Kidney (tissue), 14 donors: ENCODE measurements around the gene HNRNPDL. TPM values are rescaled to one million over a fixed set of nuclear protein-coding genes. Genes with fewer than 3 reads are reported as not detected.
"Not testable (repeated sequence)": the region's sequence is repeated elsewhere in the genome, so short reads cannot be mapped to it uniquely, and the experiment has no call there.

Experiments
- DNase-seq, 5 donors: peaks; one replicate each; pipeline ENCODE4 v3.0.0-alpha.2; 2013 to 2020
- FAIRE-seq: peaks from 2 replicates; lab custom pipeline; 2012; peaks lifted over from hg19 to GRCh38; lab: Jason Lieb, UNC
- H3K27ac ChIP-seq, 2 donors: one replicate each; pipeline ENCODE4 v1.7.0; 2013; ENCODE audit warnings: low read depth in 2 of 2, low read length in 2 of 2, inconsistent platforms in 1 of 2
- H3K27me3 ChIP-seq: one replicate; pipeline ENCODE4 v1.7.1; 2013; ENCODE audit warnings: low read length, inconsistent platforms; ENCODE audit not compliant: control insufficient read depth, insufficient read depth
- H3K36me3 ChIP-seq, 3 donors: one replicate each; pipeline versions ENCODE4 v1.7.0 to v1.7.1; 2013; ENCODE audit warnings: low read length in 3 of 3, control low read depth in 1 of 3, inconsistent platforms in 1 of 3; ENCODE audit not compliant: insufficient read depth in 3 of 3, control insufficient read depth in 2 of 3
- H3K4me1 ChIP-seq, 3 donors: one replicate each; pipeline versions ENCODE4 v1.7.0 to v1.7.1; 2013; ENCODE audit warnings: low read length in 3 of 3, inconsistent platforms in 1 of 3, low read depth in 1 of 3; ENCODE audit not compliant: control insufficient read depth in 2 of 3, insufficient read depth in 2 of 3
- H3K4me3 ChIP-seq, 3 donors: one replicate each; pipeline versions ENCODE4 v1.7.0 to v1.8.1; 2013; ENCODE audit warnings: low read length in 3 of 3, control low read depth in 1 of 3, inconsistent platforms in 1 of 3
- H3K9ac ChIP-seq, 3 donors: one replicate each; pipeline versions ENCODE4 v1.7.0 to v1.7.1; 2013; ENCODE audit warnings: low read length in 3 of 3, control low read depth in 1 of 3, inconsistent platforms in 1 of 3
- H3K9me3 ChIP-seq, 3 donors: one replicate each; pipeline versions ENCODE4 v1.7.0 to v1.7.1; 2013; ENCODE audit warnings: low read length in 3 of 3, control low read depth in 1 of 3, inconsistent platforms in 1 of 3; ENCODE audit not compliant: control insufficient read depth in 2 of 3, insufficient read depth in 1 of 3
- CTCF ChIP-seq: IDR thresholded peaks from 3 replicates; pipeline ENCODE4 v1.5.1; 2012; ENCODE audit warnings: mild to moderate bottlenecking, moderate library complexity, borderline replicate concordance; ENCODE audit not compliant: insufficient read depth; ENCODE audit errors: extremely low read depth
- intact Hi-C: fragments of 100-400 bp; cut with DNase I; formaldehyde crosslinking; loops from one replicate; pipeline ENCODE4 v1.11.1; 2022
- polyA plus RNA-seq: library from polyadenylated mRNA; stranded (reverse); fragments of 350-450 nt; fragmentation: Illumina TruSeq; extraction: RNeasy Lipid Tissue Mini Kit (QIAGEN cat#74804); gene quantifications from one replicate; pipeline ENCODE4 v1.2.3, GENCODE V29; 2014; ENCODE audit warnings: low read depth, low replicate concordance; ENCODE audit not compliant: insufficient read depth
- total RNA-seq: library from RNA; stranded (reverse); fragmentation: NEBNext Ultra II Directional; extraction: Animal tissue kit (Norgen Biotek cat#: 25700); gene quantifications from one replicate; pipeline ENCODE4 v1.2.1, GENCODE V29; 2021
- donor health status: control.
- donor health status: control.
- donor health status: control.
- donor health status: control.
- donor health status: control.
- donor health status: DM: yes; HTN: yes; CAD: no.
- donor health status: Normal renal cell carcinoma (clear cell type).

Gene HNRNPDL
- total and polyA plus RNA-seq, 2 donors from 2014 or later: 135 to 263 TPM

GRCh38 chr4:82473621-82474164 is 43.4 kb upstream of the HNRNPDL start:
- intact Hi-C loops: no loop called here
- Histone ChIP-seq H3K4me1 (no peaks in the 10 kb centered on the region), H3K4me3 (no peak overlapping the region), H3K27me3 (no peaks in the 10 kb centered on the region), H3K9me3 (no peaks in the 10 kb centered on the region), H3K9ac (no peak overlapping the region), H3K27ac (no peak overlapping the region), H3K36me3 (no peaks in the 10 kb centered on the region)
- TF ChIP-seq CTCF: no peak
- DNase-seq: no peak
- FAIRE-seq: no peak

- H3K4me3 ChIP-seq, H3K9me3 ChIP-seq, H3K36me3 ChIP-seq, FAIRE-seq, H3K9ac ChIP-seq, H3K27ac ChIP-seq, DNase-seq, intact Hi-C loops, H3K27me3 ChIP-seq, H3K4me1 ChIP-seq: not testable (repeated sequence)
Observed at GRCh38 chr4:82473080-82473479, 42.8 kb upstream of the HNRNPDL start.

GRCh38 chr4:82469791-82470345 is 39.6 kb upstream of the HNRNPDL start:
- DNase-seq: peak in 1 of 5 donors; percentile 36
- H3K27ac ChIP-seq: no peak overlapping the region
- intact Hi-C loops: no loop called here

GRCh38 chr4:82467471-82467870 is 37.2 kb upstream of the HNRNPDL start:
- TF ChIP-seq CTCF: no peak
- H3K4me3 ChIP-seq: no peak overlapping the region
- no peaks in the 10 kb centered on the region for H3K36me3 ChIP-seq
- no peaks in the 10 kb centered on the region for H3K27me3 ChIP-seq
- no peak overlapping the region for H3K27ac ChIP-seq
- no peaks in the 10 kb centered on the region for H3K9me3 ChIP-seq
- no peak overlapping the region for H3K9ac ChIP-seq
- DNase-seq: no peak
- intact Hi-C loops: no loop called here
- peaks cover 0 to 3% (median 0%) of the 10 kb centered on the region in 3 donors for H3K4me1 ChIP-seq
- FAIRE-seq: no peak

More at GRCh38 chr4:82469791-82470345, 39.6 kb upstream of the HNRNPDL start:
- peaks cover 0 to 3% (median 0%) of the 10 kb centered on the region in 3 donors for H3K4me1 ChIP-seq
- TF ChIP-seq CTCF: no peak
- no peak overlapping the region for H3K4me3 ChIP-seq
- H3K9me3 ChIP-seq: no peaks in the 10 kb centered on the region
- no peaks in the 10 kb centered on the region for H3K27me3 ChIP-seq
- H3K36me3 ChIP-seq: no peaks in the 10 kb centered on the region
- H3K9ac ChIP-seq: no peak overlapping the region
- no peak for FAIRE-seq
